Measurements from ENCODE around the gene CYP2C19. TPM values are rescaled to one million over a fixed set of nuclear protein-coding genes. Genes with fewer than 3 reads are reported as not detected.

CYP2C19 gene
- total RNA-seq, 2 experiments from 2014 or later, result not detected

DNA sequence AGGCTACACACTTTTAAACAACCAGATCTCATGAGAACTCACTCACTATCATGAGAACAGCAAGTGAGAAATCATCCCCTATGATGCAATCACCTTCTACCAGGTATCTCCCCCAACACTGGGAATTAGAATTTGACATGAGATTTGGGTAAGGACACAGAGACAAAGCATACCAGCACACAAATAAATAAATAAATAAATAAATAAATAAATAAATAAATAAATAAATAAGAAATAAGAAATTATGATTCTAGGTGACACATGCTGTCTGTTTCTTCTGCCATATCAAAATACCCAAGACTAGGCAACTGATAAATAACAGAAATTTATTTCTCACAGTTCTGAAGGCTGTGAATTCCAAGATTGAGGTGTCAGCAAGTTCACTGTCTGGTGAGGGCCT lies 88.8 kb downstream of the CYP2C19 start:
- CTCF ChIA-PET, result no interaction called here
- no peaks in the 10 kb centered on the region for H3K4me1 Mint-ChIP-seq (ENCODE audit: low read depth)

DNA sequence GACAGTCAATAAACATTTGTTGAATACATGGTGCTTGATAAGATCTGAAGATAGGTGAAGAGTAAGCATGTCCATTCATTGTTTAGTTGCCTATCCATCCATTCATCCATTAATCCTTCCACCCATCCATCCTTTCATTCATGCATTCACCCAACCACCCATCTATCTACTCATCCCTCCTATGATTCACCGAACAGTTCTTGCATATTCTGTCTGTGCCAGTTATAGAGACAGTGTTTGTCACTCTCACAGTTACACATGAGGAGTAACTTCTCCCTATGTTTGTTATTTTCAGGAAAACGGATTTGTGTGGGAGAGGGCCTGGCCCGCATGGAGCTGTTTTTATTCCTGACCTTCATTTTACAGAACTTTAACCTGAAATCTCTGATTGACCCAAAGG lies 90.0 kb downstream of the CYP2C19 start:
- Histone ChIP-seq H3K27ac (ENCODE audit: low read depth in 1 of 2, low read length in 2 of 2) (no peak overlapping the region), H3K4me3 (ENCODE audit: low read length) (no peak overlapping the region), H3K27me3 (ENCODE audit: control insufficient read depth in 1 of 2, insufficient read depth in 2 of 2, low read length in 2 of 2) (no peaks in the 10 kb centered on the region), H3K36me3 (ENCODE audit: insufficient read depth, low read length) (no peaks in the 10 kb centered on the region), H3K4me1 (ENCODE audit: insufficient read depth, low read length) (no peaks in the 10 kb centered on the region), H3K9me3 (ENCODE audit: control insufficient read depth in 1 of 2, insufficient read depth in 1 of 2, low read length in 2 of 2) (no peaks in the 10 kb centered on the region)
- Mint-ChIP-seq H3K4me1 (ENCODE audit: low read depth) (no peaks in the 10 kb centered on the region), H3K36me3 (ENCODE audit: low read depth) (no peaks in the 10 kb centered on the region), H3K27me3 (no peaks in the 10 kb centered on the region), H3K27ac (no peak overlapping the region), H3K4me3 (no peak overlapping the region), H3K9me3 (peaks cover 5% of the 10 kb centered on the region)
- DNase-seq, result no peak
- ChIA-PET CTCF (no interaction called here), POLR2A (no interaction called here)
- intact Hi-C loops (cut with DNase I, micrococcal nuclease), result no loop called here
- TF ChIP-seq, protein P1, sequence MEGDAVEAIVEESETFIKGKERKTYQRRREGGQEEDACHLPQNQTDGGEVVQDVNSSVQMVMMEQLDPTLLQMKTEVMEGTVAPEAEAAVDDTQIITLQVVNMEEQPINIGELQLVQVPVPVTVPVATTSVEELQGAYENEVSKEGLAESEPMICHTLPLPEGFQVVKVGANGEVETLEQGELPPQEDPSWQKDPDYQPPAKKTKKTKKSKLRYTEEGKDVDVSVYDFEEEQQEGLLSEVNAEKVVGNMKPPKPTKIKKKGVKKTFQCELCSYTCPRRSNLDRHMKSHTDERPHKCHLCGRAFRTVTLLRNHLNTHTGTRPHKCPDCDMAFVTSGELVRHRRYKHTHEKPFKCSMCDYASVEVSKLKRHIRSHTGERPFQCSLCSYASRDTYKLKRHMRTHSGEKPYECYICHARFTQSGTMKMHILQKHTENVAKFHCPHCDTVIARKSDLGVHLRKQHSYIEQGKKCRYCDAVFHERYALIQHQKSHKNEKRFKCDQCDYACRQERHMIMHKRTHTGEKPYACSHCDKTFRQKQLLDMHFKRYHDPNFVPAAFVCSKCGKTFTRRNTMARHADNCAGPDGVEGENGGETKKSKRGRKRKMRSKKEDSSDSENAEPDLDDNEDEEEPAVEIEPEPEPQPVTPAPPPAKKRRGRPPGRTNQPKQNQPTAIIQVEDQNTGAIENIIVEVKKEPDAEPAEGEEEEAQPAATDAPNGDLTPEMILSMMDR (IDR thresholded peaks at IDR 0.05), result no peak
- no peak for ATAC-seq (ENCODE audit: poor library complexity)

More for the DNA sequence above, 88.8 kb downstream of the CYP2C19 start:
- Histone ChIP-seq H3K27me3 (ENCODE audit: control insufficient read depth in 1 of 2, insufficient read depth in 2 of 2, low read length in 2 of 2) (no peaks in the 10 kb centered on the region), H3K4me3 (ENCODE audit: low read length) (no peak overlapping the region), H3K27ac (ENCODE audit: low read depth in 1 of 2, low read length in 2 of 2) (no peak overlapping the region), H3K9me3 (ENCODE audit: control insufficient read depth in 1 of 2, insufficient read depth in 1 of 2, low read length in 2 of 2) (no peaks in the 10 kb centered on the region), H3K4me1 (ENCODE audit: insufficient read depth, low read length) (no peaks in the 10 kb centered on the region), H3K36me3 (ENCODE audit: insufficient read depth, low read length) (no peaks in the 10 kb centered on the region)
- TF ChIP-seq, protein P1 (IDR thresholded peaks at IDR 0.05), result no peak
- Mint-ChIP-seq H3K27ac (no peak overlapping the region), H3K36me3 (ENCODE audit: low read depth) (no peaks in the 10 kb centered on the region), H3K27me3 (no peaks in the 10 kb centered on the region), H3K9me3 (peaks cover 4% of the 10 kb centered on the region), H3K4me3 (no peak overlapping the region)
- POLR2A ChIA-PET, result no interaction called here
- DNase-seq, result no peak
- intact Hi-C loops (cut with DNase I, micrococcal nuclease), result no loop called here
- ATAC-seq (ENCODE audit: poor library complexity), result no peak

DNA sequence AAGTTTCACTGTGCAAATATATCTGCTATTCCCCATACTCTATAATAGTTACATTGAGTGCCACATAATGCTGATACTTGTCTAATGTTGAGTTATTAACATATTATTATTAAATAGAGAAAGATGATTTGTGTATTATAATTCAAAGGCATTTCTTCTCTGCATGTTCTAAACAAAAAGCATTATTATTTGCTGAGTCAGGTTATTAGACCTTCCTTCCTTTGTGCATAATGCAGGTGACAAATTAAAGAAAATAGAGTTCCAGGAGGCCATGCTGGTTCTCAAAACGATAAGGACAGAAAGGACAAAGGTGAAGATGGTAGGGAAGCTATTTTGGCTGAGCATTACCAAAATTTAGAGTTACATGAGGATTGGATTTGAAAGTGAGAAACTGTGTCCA lies 90.6 kb downstream of the CYP2C19 start:
- H3K9me3 ChIP-seq (ENCODE audit: control insufficient read depth in 1 of 2, insufficient read depth in 1 of 2, low read length in 2 of 2), result no peaks in the 10 kb centered on the region
- H3K36me3 ChIP-seq (ENCODE audit: insufficient read depth, low read length), result no peaks in the 10 kb centered on the region
- Mint-ChIP-seq H3K27me3 (no peaks in the 10 kb centered on the region), H3K36me3 (ENCODE audit: low read depth) (no peaks in the 10 kb centered on the region), H3K27ac (no peak overlapping the region), H3K4me1 (ENCODE audit: low read depth) (no peaks in the 10 kb centered on the region), H3K4me3 (no peak overlapping the region), H3K9me3 (peaks cover 5% of the 10 kb centered on the region)
- H3K27ac ChIP-seq (ENCODE audit: low read depth in 1 of 2, low read length in 2 of 2), result no peak overlapping the region
- TF ChIP-seq, protein P1 (IDR thresholded peaks at IDR 0.05), result no peak
- intact Hi-C loops (cut with DNase I, micrococcal nuclease), result no loop called here
- POLR2A ChIA-PET, result no interaction called here
- CTCF ChIA-PET, result interaction anchor here (0.7 kb wide), 1 partner anchor 49 kb away, joined by 3 read pairs; no protein-coding TSS in a partner anchor
- DNase-seq (no peak), ATAC-seq (ENCODE audit: poor library complexity) (no peak)
- no peaks in the 10 kb centered on the region for H3K27me3 ChIP-seq (ENCODE audit: control insufficient read depth in 1 of 2, insufficient read depth in 2 of 2, low read length in 2 of 2)
- no peak overlapping the region for H3K4me3 ChIP-seq (ENCODE audit: low read length)
- H3K4me1 ChIP-seq (ENCODE audit: insufficient read depth, low read length), result no peaks in the 10 kb centered on the region

Data from CD4-positive, alpha-beta T cell (primary cell).